ENCODE results near the gene ARL2BP. TPM values are rescaled to one million over a fixed set of nuclear protein-coding genes. Genes with fewer than 3 reads are reported as not detected.
A peak's percentile ranks its signal among the peaks of the same experiment; 100 is the strongest.

The ARL2BP gene
- total and polyA plus RNA-seq, 9 of the 15 experiments (the other 6 are each of a cell fraction or from before 2014, with no cell fraction given) = 16.7 to 41.8 (median 27.2) TPM

DNA sequence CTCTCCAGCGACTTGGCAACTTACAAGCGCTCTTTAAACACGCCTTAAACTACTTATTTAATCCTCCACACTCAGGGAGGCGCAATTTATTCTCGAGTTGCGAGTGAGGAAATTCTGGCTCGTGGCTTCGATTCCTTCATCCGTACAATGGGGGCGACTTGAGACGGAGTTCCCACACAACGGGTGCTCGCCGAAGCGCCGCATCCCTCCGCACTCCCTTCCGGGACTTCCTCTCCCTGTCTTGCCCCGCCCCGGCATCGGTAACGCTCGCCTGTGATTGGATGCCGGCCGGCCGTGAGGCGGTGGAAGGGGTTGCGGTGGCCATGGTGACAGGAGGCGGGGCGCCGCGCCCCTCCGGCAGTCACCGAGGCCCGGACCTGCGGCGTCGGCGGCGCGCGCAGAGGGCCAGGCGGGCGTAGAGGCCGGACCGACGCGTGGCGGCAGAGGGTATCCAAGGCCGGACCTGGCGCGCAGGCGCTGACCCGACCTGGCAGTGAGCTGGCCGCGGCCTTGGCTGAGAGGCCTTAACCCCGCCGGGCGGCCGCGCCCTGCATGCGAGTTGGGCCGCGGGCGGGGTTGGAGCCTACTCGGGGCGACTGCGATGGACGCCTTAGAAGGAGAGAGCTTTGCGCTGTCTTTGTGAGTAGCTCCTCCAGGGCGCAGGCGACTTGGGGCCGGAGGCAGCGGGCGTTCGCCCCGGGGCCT, at the start of gene ARL2BP (continued):
- TF ChIP-seq DLX4 (CRISPR knock-in tag; IDR thresholded peaks at IDR 0.05) = no peak
- TF ChIP-seq GATAD2B (IDR thresholded peaks at IDR 0.05; ENCODE audit: borderline replicate concordance) = no peak
- TF ChIP-seq BCLAF1 (IDR thresholded peaks at IDR 0.05; ENCODE audit: borderline replicate concordance in 1 of 2, control insufficient read depth in 1 of 2, low read depth in 2 of 2, low read length in 1 of 2) = no peak
- TF ChIP-seq HDAC6 (IDR thresholded peaks at IDR 0.05; ENCODE audit: low read depth, low read length) = no peak
- no peak for TF ChIP-seq CLOCK (CRISPR knock-in tag; IDR thresholded peaks at IDR 0.05; ENCODE audit: borderline replicate concordance)
- TF ChIP-seq FOXP1 (CRISPR knock-in tag; IDR thresholded peaks at IDR 0.05) = peak; percentile 72
- TF ChIP-seq, protein P1, sequence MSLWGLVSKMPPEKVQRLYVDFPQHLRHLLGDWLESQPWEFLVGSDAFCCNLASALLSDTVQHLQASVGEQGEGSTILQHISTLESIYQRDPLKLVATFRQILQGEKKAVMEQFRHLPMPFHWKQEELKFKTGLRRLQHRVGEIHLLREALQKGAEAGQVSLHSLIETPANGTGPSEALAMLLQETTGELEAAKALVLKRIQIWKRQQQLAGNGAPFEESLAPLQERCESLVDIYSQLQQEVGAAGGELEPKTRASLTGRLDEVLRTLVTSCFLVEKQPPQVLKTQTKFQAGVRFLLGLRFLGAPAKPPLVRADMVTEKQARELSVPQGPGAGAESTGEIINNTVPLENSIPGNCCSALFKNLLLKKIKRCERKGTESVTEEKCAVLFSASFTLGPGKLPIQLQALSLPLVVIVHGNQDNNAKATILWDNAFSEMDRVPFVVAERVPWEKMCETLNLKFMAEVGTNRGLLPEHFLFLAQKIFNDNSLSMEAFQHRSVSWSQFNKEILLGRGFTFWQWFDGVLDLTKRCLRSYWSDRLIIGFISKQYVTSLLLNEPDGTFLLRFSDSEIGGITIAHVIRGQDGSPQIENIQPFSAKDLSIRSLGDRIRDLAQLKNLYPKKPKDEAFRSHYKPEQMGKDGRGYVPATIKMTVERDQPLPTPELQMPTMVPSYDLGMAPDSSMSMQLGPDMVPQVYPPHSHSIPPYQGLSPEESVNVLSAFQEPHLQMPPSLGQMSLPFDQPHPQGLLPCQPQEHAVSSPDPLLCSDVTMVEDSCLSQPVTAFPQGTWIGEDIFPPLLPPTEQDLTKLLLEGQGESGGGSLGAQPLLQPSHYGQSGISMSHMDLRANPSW (CRISPR knock-in tag; IDR thresholded peaks at IDR 0.05) = no peak
- no peak for TF ChIP-seq RBM17 (IDR thresholded peaks at IDR 0.05; ENCODE audit: borderline replicate concordance, low read depth, low read length)
- TF ChIP-seq KLF13 (tag; IDR thresholded peaks at IDR 0.05; ENCODE audit: borderline replicate concordance, low read depth) = no peak
- no peak for TF ChIP-seq FOXK1 (CRISPR knock-in tag; IDR thresholded peaks at IDR 0.05; ENCODE audit: borderline replicate concordance)
- TF ChIP-seq, protein P2, sequence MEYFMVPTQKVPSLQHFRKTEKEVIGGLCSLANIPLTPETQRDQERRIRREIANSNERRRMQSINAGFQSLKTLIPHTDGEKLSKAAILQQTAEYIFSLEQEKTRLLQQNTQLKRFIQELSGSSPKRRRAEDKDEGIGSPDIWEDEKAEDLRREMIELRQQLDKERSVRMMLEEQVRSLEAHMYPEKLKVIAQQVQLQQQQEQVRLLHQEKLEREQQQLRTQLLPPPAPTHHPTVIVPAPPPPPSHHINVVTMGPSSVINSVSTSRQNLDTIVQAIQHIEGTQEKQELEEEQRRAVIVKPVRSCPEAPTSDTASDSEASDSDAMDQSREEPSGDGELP (CRISPR knock-in tag; IDR thresholded peaks at IDR 0.05; ENCODE audit: borderline replicate concordance) = peak; percentile 85
- no peak for TF ChIP-seq ZNF707 (CRISPR knock-in tag; conservative IDR thresholded peaks at IDR 0.05)
- TF ChIP-seq TCF7 (IDR thresholded peaks at IDR 0.05; ENCODE audit: borderline replicate concordance) = no peak
- TF ChIP-seq GATA2 (CRISPR knock-in tag; IDR thresholded peaks at IDR 0.05) = no peak
- peak; percentile 90 for TF ChIP-seq ETV1 (tag; conservative IDR thresholded peaks at IDR 0.05; ENCODE audit: low read depth)
- peak; percentile 74 for TF ChIP-seq ELF2 (CRISPR knock-in tag; IDR thresholded peaks at IDR 0.05)
- no peak for TF ChIP-seq LARP7 (IDR thresholded peaks at IDR 0.05)

Data from K562 (cell line).